Tibial nerve (tissue), 4 donors: ENCODE data around the gene ADGRL3. TPM values are rescaled to one million over a fixed set of nuclear protein-coding genes. Genes with fewer than 3 reads are reported as not detected.
A peak's percentile ranks its signal among the peaks of the same experiment; 100 is the strongest.

Experiments used
- DNase-seq, 2 donors: peaks; one replicate each; pipeline ENCODE4 v3.0.0-alpha.2; 2019; ENCODE audit warnings: low spot score in 2 of 2
- H3K27ac ChIP-seq, 4 donors: fragments of 200-600 bp; sonication (generic) in 3 of 4; one replicate each; pipeline ENCODE4 v1.5.1; 2017 to 2019; ENCODE audit warnings: mild to moderate bottlenecking in 1 of 4
- H3K27me3 ChIP-seq, 2 donors: fragments of 200-600 bp; sonication (generic) in 1 of 2; one replicate each; pipeline versions ENCODE4 v1.5.1 to v1.6.0; 2017 to 2019
- H3K36me3 ChIP-seq, 3 donors: fragments of 200-600 bp; sonication (generic); one replicate each; pipeline ENCODE4 v1.5.1; 2018 to 2019
- H3K4me1 ChIP-seq, 4 donors: fragments of 200-600 bp; sonication (generic) in 3 of 4; one replicate each; pipeline ENCODE4 v1.5.1; 2017 to 2019
- H3K4me3 ChIP-seq, 4 donors: fragments of 200-600 bp; sonication (generic) in 3 of 4; one replicate each; pipeline ENCODE4 v1.5.1; 2017 to 2019; ENCODE audit warnings: mild to moderate bottlenecking in 1 of 4, moderate library complexity in 1 of 4
- H3K9me3 ChIP-seq, 4 donors: fragments of 200-600 bp; sonication (generic) in 3 of 4; one replicate each; pipeline ENCODE4 v1.5.1; 2017 to 2019
- EP300 ChIP-seq, 2 donors: sonication (generic); formaldehyde crosslinking; IDR thresholded peaks; one replicate each; pipeline ENCODE4 v1.6.1; 2017; ENCODE audit warnings: antibody characterized with exemption in 2 of 2, mild to moderate bottlenecking in 1 of 2
- POLR2A ChIP-seq, 2 donors: fragments of 450-650 bp; IDR thresholded peaks; one replicate each; pipeline ENCODE4 v1.6.1; 2017; ENCODE audit warnings: antibody characterized with exemption in 2 of 2, mild to moderate bottlenecking in 2 of 2, moderate library complexity in 2 of 2
- WGBS, 2 donors: methylation state at CpG; one replicate each; pipeline ENCODE4 v1.1.5; 2018; 5-methylcytosine and 5-hydroxymethylcytosine counted together
- total RNA-seq, 4 donors: library from RNA; depleted of rRNA; stranded (reverse); fragments of >200 nt; gene quantifications; one replicate each; pipeline ENCODE4 v1.1.0, GENCODE V29; 2016
- TF ChIP-seq, protein P1 (sequence below), 5 experiments: fragments of 200-600 bp in 3 of 5; fragments of 450-650 bp in 2 of 5; sonication (generic) in 3 of 5; IDR thresholded peaks; one replicate each; pipeline ENCODE4 v1.5.1; 2016 to 2019; ENCODE audit warnings: antibody characterized with exemption in 5 of 5, mild to moderate bottlenecking in 3 of 5, moderate library complexity in 2 of 5

ADGRL3 gene
- total RNA-seq = 10 to 100 TPM; 20.1 to 51.3 (median 28.2) TPM

DNA sequence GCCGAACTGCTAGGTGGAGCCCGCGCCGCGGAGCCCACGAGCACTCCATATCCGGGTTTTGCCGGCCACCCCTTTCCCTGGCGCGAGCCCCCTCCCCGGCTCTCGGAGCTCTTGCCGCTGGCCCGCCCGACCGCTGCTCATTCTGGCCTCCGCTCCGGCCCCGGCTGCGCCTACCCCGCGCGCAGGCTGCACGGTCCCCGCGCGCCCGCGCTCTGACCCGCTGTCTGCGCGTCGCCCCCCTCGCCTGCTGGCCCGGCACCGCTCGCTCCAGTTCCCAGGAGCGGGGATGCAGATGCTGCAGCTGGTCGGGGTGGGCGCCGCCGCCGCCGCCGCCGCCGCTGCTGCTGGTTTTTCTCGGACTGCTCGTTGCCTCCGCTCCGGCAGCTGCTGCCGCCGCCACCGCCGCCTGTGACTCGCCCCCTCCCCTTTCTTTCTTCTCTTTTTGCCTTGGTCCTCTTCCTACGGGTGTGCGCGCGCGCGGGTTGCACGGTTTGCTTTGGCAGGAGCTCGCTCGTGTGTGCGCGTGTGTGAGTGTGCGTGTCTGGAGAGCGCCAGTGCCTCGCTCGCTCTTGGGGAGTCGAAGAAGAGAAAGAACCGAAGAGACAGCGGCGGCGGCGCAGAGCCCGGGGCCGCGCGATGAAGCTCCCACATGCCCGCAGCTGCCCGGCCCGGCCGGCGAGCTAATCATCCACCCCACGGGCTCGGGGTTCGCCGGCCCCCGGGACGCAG is at the start of gene ADGRL3:
Gene ADGRL3 (plus strand): TSS at position 140 of the 729 bp plus-strand sequence.
- WGBS, 2 donors = 1% methylated on average over 72 to 73 of the region's 92 CpGs
- H3K27me3 ChIP-seq = peaks cover 0 to 27% of the 10 kb centered on the region in 2 donors
- H3K36me3 ChIP-seq = no peaks in the 10 kb centered on the region
- peak within 1 kb of the TSS; percentile 52 to 75 (median 66) for H3K4me3 ChIP-seq
- peak within 1 kb of the TSS; percentile 44 to 85 (median 72) for H3K27ac ChIP-seq
- DNase-seq = no peak
- H3K4me1 ChIP-seq = peaks cover 0 to 32% (median 0%) of the 10 kb centered on the region in 4 donors
- H3K9me3 ChIP-seq = no peaks in the 10 kb centered on the region
- TF ChIP-seq, protein P1, sequence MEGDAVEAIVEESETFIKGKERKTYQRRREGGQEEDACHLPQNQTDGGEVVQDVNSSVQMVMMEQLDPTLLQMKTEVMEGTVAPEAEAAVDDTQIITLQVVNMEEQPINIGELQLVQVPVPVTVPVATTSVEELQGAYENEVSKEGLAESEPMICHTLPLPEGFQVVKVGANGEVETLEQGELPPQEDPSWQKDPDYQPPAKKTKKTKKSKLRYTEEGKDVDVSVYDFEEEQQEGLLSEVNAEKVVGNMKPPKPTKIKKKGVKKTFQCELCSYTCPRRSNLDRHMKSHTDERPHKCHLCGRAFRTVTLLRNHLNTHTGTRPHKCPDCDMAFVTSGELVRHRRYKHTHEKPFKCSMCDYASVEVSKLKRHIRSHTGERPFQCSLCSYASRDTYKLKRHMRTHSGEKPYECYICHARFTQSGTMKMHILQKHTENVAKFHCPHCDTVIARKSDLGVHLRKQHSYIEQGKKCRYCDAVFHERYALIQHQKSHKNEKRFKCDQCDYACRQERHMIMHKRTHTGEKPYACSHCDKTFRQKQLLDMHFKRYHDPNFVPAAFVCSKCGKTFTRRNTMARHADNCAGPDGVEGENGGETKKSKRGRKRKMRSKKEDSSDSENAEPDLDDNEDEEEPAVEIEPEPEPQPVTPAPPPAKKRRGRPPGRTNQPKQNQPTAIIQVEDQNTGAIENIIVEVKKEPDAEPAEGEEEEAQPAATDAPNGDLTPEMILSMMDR (IDR thresholded peaks at IDR 0.05) = no peak
- TF ChIP-seq POLR2A (IDR thresholded peaks at IDR 0.05) (no peak), EP300 (IDR thresholded peaks at IDR 0.05) (no peak)

DNA sequence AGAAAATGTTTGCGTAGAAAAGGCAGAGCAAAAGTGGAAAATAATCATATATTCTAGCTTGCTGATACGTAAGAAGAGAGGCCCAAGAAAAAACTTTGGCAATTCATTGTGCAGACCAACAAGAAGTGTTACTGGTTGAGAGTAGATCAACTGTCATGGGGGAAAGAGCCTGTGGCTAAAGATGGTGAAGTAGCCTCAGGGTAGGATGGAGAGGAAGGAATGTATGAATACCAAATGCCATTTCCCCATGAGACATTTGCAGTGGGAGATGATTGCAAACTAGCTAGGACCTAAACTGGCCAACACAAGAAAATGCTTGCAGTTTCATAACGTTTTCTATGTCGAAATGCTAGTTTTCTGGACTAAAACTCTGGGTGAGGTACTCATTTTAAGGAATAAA is 47.7 kb upstream of the ADGRL3 start:
- H3K4me1 ChIP-seq = no peaks in the 10 kb centered on the region
- H3K4me3 ChIP-seq = no peak overlapping the region
- H3K27me3 ChIP-seq = no peaks in the 10 kb centered on the region
- H3K9me3 ChIP-seq = no peaks in the 10 kb centered on the region
- 86 to 91% methylated on average over 4 of the region's 4 CpGs for WGBS, 2 donors
- no peak for DNase-seq
- H3K36me3 ChIP-seq = no peaks in the 10 kb centered on the region
- TF ChIP-seq POLR2A (IDR thresholded peaks at IDR 0.05) = no peak
- no peak for TF ChIP-seq EP300 (IDR thresholded peaks at IDR 0.05)
- TF ChIP-seq, protein P1 (IDR thresholded peaks at IDR 0.05) = no peak
- no peak overlapping the region for H3K27ac ChIP-seq

DNA sequence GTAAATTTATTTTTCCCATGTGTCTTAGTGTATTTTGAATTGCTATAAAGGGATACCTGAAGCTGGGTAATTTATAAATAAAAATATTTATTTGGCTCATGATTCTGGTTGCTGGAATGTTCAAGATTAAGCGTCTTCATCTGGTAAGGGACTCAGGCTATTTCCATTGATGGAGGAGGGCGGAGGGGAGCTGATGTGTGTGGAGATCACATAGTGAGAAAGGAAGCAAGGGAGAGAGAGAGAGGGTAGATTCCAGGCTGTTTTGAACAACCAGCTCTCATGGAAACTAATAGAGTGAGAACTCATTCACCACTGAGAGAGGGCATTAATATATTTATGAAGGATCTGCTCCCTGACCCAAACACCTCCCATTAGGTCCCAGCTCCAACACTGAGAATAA is 39.6 kb upstream of the ADGRL3 start:
- Histone ChIP-seq H3K4me3 (no peak overlapping the region), H3K27me3 (no peaks in the 10 kb centered on the region), H3K36me3 (no peaks in the 10 kb centered on the region), H3K9me3 (no peaks in the 10 kb centered on the region), H3K4me1 (no peaks in the 10 kb centered on the region), H3K27ac (no peak overlapping the region)
- TF ChIP-seq, protein P1 (IDR thresholded peaks at IDR 0.05) = no peak
- TF ChIP-seq POLR2A (IDR thresholded peaks at IDR 0.05) (no peak), EP300 (IDR thresholded peaks at IDR 0.05) (no peak)
- 84 to 88% methylated on average over 2 of the region's 2 CpGs for WGBS, 2 donors
- DNase-seq = no peak

DNA sequence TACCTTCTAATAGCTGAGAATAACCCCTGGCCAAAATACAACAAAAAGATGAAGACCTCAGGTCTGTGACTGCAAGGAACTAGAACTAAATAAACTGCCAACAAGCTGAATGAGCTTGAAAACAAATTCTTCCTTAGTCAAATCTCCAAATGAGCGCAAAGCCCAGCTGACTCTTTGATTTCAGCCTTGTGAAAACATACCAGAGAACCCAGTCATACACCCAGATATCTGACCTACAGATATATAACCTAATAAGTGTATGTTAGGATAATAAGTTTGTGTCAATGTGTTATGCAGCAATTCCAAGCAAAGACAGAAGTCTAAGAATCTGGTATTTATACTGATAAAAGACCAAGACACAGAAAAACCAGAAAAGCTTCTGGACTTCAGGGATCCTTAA is 38.0 kb upstream of the ADGRL3 start:
- H3K4me1 ChIP-seq = no peaks in the 10 kb centered on the region
- DNase-seq = no peak
- no peak overlapping the region for H3K4me3 ChIP-seq
- H3K27me3 ChIP-seq = no peaks in the 10 kb centered on the region
- no peaks in the 10 kb centered on the region for H3K36me3 ChIP-seq
- H3K9me3 ChIP-seq = no peaks in the 10 kb centered on the region
- TF ChIP-seq EP300 (IDR thresholded peaks at IDR 0.05) = no peak
- TF ChIP-seq, protein P1 (IDR thresholded peaks at IDR 0.05) = no peak
- no peak for TF ChIP-seq POLR2A (IDR thresholded peaks at IDR 0.05)
- whole genome bisulfite sequencing, 2 donors = 55 to 97% methylated on average over 1 of the region's 1 CpG
- no peak overlapping the region for H3K27ac ChIP-seq

DNA sequence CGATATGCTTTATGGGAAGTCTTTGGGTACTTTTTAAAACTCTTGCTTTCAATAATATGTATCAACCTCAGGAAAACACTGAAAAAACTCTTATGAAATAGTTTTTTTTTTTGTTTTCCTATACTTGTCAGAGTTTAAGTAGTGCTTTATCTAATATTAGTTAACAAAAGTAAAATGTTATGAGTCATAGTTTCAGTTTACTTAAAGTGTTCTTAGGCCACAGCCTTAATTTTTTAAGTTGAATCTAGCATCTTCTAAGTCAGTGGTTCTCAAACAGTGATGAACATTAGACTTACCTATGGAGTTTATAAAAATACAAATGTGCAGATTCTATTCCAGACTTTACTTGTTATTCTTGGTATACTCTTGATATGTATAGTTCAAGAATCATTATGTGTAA is 26.3 kb upstream of the ADGRL3 start:
- no peak for TF ChIP-seq POLR2A (IDR thresholded peaks at IDR 0.05)
- TF ChIP-seq, protein P1 (IDR thresholded peaks at IDR 0.05) = no peak
- no peak for TF ChIP-seq EP300 (IDR thresholded peaks at IDR 0.05)
- no peak for DNase-seq
- Histone ChIP-seq H3K36me3 (no peaks in the 10 kb centered on the region), H3K9me3 (no peaks in the 10 kb centered on the region), H3K4me3 (no peak overlapping the region), H3K27ac (no peak overlapping the region), H3K27me3 (no peaks in the 10 kb centered on the region), H3K4me1 (no peaks in the 10 kb centered on the region)
- WGBS, 2 donors = 82 to 88% methylated on average over 1 of the region's 1 CpG
